Renal pelvis (tissue), 4 donors: Measurements from ENCODE around the gene CEP170B. TPM values are rescaled to one million over a fixed set of nuclear protein-coding genes. Genes with fewer than 3 reads are reported as not detected.
"Not testable (repeated sequence)": the region's sequence is repeated elsewhere in the genome, so short reads cannot be mapped to it uniquely, and the experiment has no call there.

Experiments used
- DNase-seq: peaks from one replicate; pipeline ENCODE4 v3.0.0-alpha.2; 2013
- polyA plus RNA-seq, 3 donors: library from polyadenylated mRNA; unstranded; fragments of 120-200 nt; gene quantifications; one replicate each; pipeline ENCODE4 v1.2.1, GENCODE V29; 2013; ENCODE audit not compliant: insufficient read length in 3 of 3

CEP170B gene
- polyA plus RNA-seq, 3 donors, result 15.2 to 19.7 (median 16.4) TPM

- DNase-seq, result no peak
Observed at GRCh38 chr14:104889375-104889757, 24.3 kb downstream of the CEP170B start.

GRCh38 chr14:104890292-104890691 is 25.2 kb downstream of the CEP170B start:
- DNase-seq, result not testable (repeated sequence)

- DNase-seq, result no peak
Observed at GRCh38 chr14:104891121-104891551, 26.1 kb downstream of the CEP170B start.

- DNase-seq, result no peak
Observed at GRCh38 chr14:104891664-104892530, 26.8 kb downstream of the CEP170B start.

- DNase-seq, result no peak
Observed at GRCh38 chr14:104892531-104893434, 27.7 kb downstream of the CEP170B start.

GRCh38 chr14:104893435-104894207 is 28.6 kb downstream of the CEP170B start:
- DNase-seq, result no peak

GRCh38 chr14:104894331-104895206 is 29.5 kb downstream of the CEP170B start:
- DNase-seq, result no peak

GRCh38 chr14:104895207-104895785 is 30.2 kb downstream of the CEP170B start:
- DNase-seq, result no peak

GRCh38 chr14:104895786-104896661 is 31.0 kb downstream of the CEP170B start:
- DNase-seq, result peak; percentile 30

GRCh38 chr14:104897330-104898194 is 32.5 kb downstream of the CEP170B start:
- no peak for DNase-seq

GRCh38 chr14:104898195-104898558 is 33.1 kb downstream of the CEP170B start:
- DNase-seq, result no peak

GRCh38 chr14:104898870-104899510 is 33.9 kb downstream of the CEP170B start:
- DNase-seq, result no peak

- no peak for DNase-seq
Observed at GRCh38 chr14:104899781-104900180, 34.7 kb downstream of the CEP170B start.

- DNase-seq, result no peak
Observed at GRCh38 chr14:104900639-104901512, 35.8 kb downstream of the CEP170B start.

GRCh38 chr14:104903990-104904389 is 38.9 kb downstream of the CEP170B start:
- no peak for DNase-seq

- not testable (repeated sequence) for DNase-seq
Observed at GRCh38 chr14:104904650-104905578, 39.8 kb downstream of the CEP170B start.
